ENCODE measurements around the gene PRR23E.

Gene PRR23E

GRCh38 chr3:127214975-127215374 is 22.0 kb downstream of the PRR23E start:
- Histone ChIP-seq H3K9ac (ENCODE audit: low read length) (no peak overlapping the region), H3K4me1 (ENCODE audit: control insufficient read depth, low read depth, low read length) (no peaks in the 10 kb centered on the region), H3K27me3 (ENCODE audit: control insufficient read depth, insufficient read depth, low read length) (no peaks in the 10 kb centered on the region)

GRCh38 chr3:127215714-127216414 is 22.9 kb downstream of the PRR23E start:
- no peaks in the 10 kb centered on the region for H3K36me3 ChIP-seq (ENCODE audit: control insufficient read depth, low read depth, low read length)
- no peak overlapping the region for H3K4me3 ChIP-seq (ENCODE audit: low read length)
- H3K4me1 ChIP-seq (ENCODE audit: control insufficient read depth, low read depth, low read length): no peaks in the 10 kb centered on the region
- no peaks in the 10 kb centered on the region for H3K27me3 ChIP-seq (ENCODE audit: control insufficient read depth, insufficient read depth, low read length)
- no peak overlapping the region for H3K27ac ChIP-seq (ENCODE audit: low read length)
- H3K9me3 ChIP-seq (ENCODE audit: control insufficient read depth, low read depth, low read length): no peaks in the 10 kb centered on the region
- H3K9ac ChIP-seq (ENCODE audit: low read length): no peak overlapping the region

More at GRCh38 chr3:127214975-127215374, 22.0 kb downstream of the PRR23E start:
- no peak overlapping the region for H3K4me3 ChIP-seq (ENCODE audit: low read length)
- H3K36me3 ChIP-seq (ENCODE audit: control insufficient read depth, low read depth, low read length): no peaks in the 10 kb centered on the region
- H3K27ac ChIP-seq (ENCODE audit: low read length): no peak overlapping the region
- no peaks in the 10 kb centered on the region for H3K9me3 ChIP-seq (ENCODE audit: control insufficient read depth, low read depth, low read length)

- Histone ChIP-seq H3K9me3 (ENCODE audit: control insufficient read depth, low read depth, low read length) (no peaks in the 10 kb centered on the region), H3K4me1 (ENCODE audit: control insufficient read depth, low read depth, low read length) (no peaks in the 10 kb centered on the region), H3K4me3 (ENCODE audit: low read length) (no peak overlapping the region), H3K27ac (ENCODE audit: low read length) (no peak overlapping the region), H3K36me3 (ENCODE audit: control insufficient read depth, low read depth, low read length) (no peaks in the 10 kb centered on the region), H3K27me3 (ENCODE audit: control insufficient read depth, insufficient read depth, low read length) (no peaks in the 10 kb centered on the region), H3K9ac (ENCODE audit: low read length) (no peak overlapping the region)
Measured at GRCh38 chr3:127216415-127217261, 23.7 kb downstream of the PRR23E start.

- no peaks in the 10 kb centered on the region for H3K4me1 ChIP-seq (ENCODE audit: control insufficient read depth, low read depth, low read length)
Measured at GRCh38 chr3:127217596-127218453, 24.9 kb downstream of the PRR23E start.

GRCh38 chr3:127218454-127218922 is 25.6 kb downstream of the PRR23E start:
- Histone ChIP-seq H3K4me3 (ENCODE audit: low read length) (no peak overlapping the region), H3K36me3 (ENCODE audit: control insufficient read depth, low read depth, low read length) (no peaks in the 10 kb centered on the region), H3K9ac (ENCODE audit: low read length) (no peak overlapping the region), H3K4me1 (ENCODE audit: control insufficient read depth, low read depth, low read length) (no peaks in the 10 kb centered on the region), H3K27me3 (ENCODE audit: control insufficient read depth, insufficient read depth, low read length) (no peaks in the 10 kb centered on the region), H3K9me3 (ENCODE audit: control insufficient read depth, low read depth, low read length) (no peaks in the 10 kb centered on the region), H3K27ac (ENCODE audit: low read length) (no peak overlapping the region)

More at GRCh38 chr3:127217596-127218453, 24.9 kb downstream of the PRR23E start:
- Histone ChIP-seq H3K27me3 (ENCODE audit: control insufficient read depth, insufficient read depth, low read length) (no peaks in the 10 kb centered on the region), H3K36me3 (ENCODE audit: control insufficient read depth, low read depth, low read length) (no peaks in the 10 kb centered on the region), H3K27ac (ENCODE audit: low read length) (no peak overlapping the region), H3K4me3 (ENCODE audit: low read length) (no peak overlapping the region), H3K9me3 (ENCODE audit: control insufficient read depth, low read depth, low read length) (no peaks in the 10 kb centered on the region), H3K9ac (ENCODE audit: low read length) (no peak overlapping the region)

- Histone ChIP-seq H3K9me3 (ENCODE audit: control insufficient read depth, low read depth, low read length) (no peaks in the 10 kb centered on the region), H3K27ac (ENCODE audit: low read length) (no peak overlapping the region), H3K4me3 (ENCODE audit: low read length) (no peak overlapping the region), H3K36me3 (ENCODE audit: control insufficient read depth, low read depth, low read length) (no peaks in the 10 kb centered on the region), H3K27me3 (ENCODE audit: control insufficient read depth, insufficient read depth, low read length) (no peaks in the 10 kb centered on the region), H3K9ac (ENCODE audit: low read length) (no peak overlapping the region), H3K4me1 (ENCODE audit: control insufficient read depth, low read depth, low read length) (no peaks in the 10 kb centered on the region)
Measured at GRCh38 chr3:127220497-127220896, 27.6 kb downstream of the PRR23E start.

GRCh38 chr3:127221037-127221436 is 28.1 kb downstream of the PRR23E start:
- H3K4me1 ChIP-seq (ENCODE audit: control insufficient read depth, low read depth, low read length): no peaks in the 10 kb centered on the region
- H3K4me3 ChIP-seq (ENCODE audit: low read length): no peak overlapping the region

GRCh38 chr3:127221446-127222035 is 28.6 kb downstream of the PRR23E start:
- Histone ChIP-seq H3K9ac (ENCODE audit: low read length) (no peak overlapping the region), H3K4me3 (ENCODE audit: low read length) (no peak overlapping the region), H3K36me3 (ENCODE audit: control insufficient read depth, low read depth, low read length) (no peaks in the 10 kb centered on the region), H3K27me3 (ENCODE audit: control insufficient read depth, insufficient read depth, low read length) (no peaks in the 10 kb centered on the region), H3K27ac (ENCODE audit: low read length) (no peak overlapping the region), H3K4me1 (ENCODE audit: control insufficient read depth, low read depth, low read length) (no peaks in the 10 kb centered on the region), H3K9me3 (ENCODE audit: control insufficient read depth, low read depth, low read length) (no peaks in the 10 kb centered on the region)

More at GRCh38 chr3:127221037-127221436, 28.1 kb downstream of the PRR23E start:
- Histone ChIP-seq H3K27me3 (ENCODE audit: control insufficient read depth, insufficient read depth, low read length) (no peaks in the 10 kb centered on the region), H3K9me3 (ENCODE audit: control insufficient read depth, low read depth, low read length) (no peaks in the 10 kb centered on the region), H3K27ac (ENCODE audit: low read length) (no peak overlapping the region), H3K9ac (ENCODE audit: low read length) (no peak overlapping the region), H3K36me3 (ENCODE audit: control insufficient read depth, low read depth, low read length) (no peaks in the 10 kb centered on the region)

GRCh38 chr3:127222163-127222562 is 29.2 kb downstream of the PRR23E start:
- H3K9me3 ChIP-seq (ENCODE audit: control insufficient read depth, low read depth, low read length): no peaks in the 10 kb centered on the region
- H3K27ac ChIP-seq (ENCODE audit: low read length): no peak overlapping the region
- H3K4me1 ChIP-seq (ENCODE audit: control insufficient read depth, low read depth, low read length): no peaks in the 10 kb centered on the region
- H3K36me3 ChIP-seq (ENCODE audit: control insufficient read depth, low read depth, low read length): no peaks in the 10 kb centered on the region
- H3K4me3 ChIP-seq (ENCODE audit: low read length): no peak overlapping the region
- no peaks in the 10 kb centered on the region for H3K27me3 ChIP-seq (ENCODE audit: control insufficient read depth, insufficient read depth, low read length)
- no peak overlapping the region for H3K9ac ChIP-seq (ENCODE audit: low read length)

- no peak overlapping the region for H3K4me3 ChIP-seq (ENCODE audit: low read length)
- H3K9me3 ChIP-seq (ENCODE audit: control insufficient read depth, low read depth, low read length): no peaks in the 10 kb centered on the region
- no peaks in the 10 kb centered on the region for H3K36me3 ChIP-seq (ENCODE audit: control insufficient read depth, low read depth, low read length)
- no peak overlapping the region for H3K27ac ChIP-seq (ENCODE audit: low read length)
- H3K4me1 ChIP-seq (ENCODE audit: control insufficient read depth, low read depth, low read length): no peaks in the 10 kb centered on the region
- H3K9ac ChIP-seq (ENCODE audit: low read length): no peak overlapping the region
- H3K27me3 ChIP-seq (ENCODE audit: control insufficient read depth, insufficient read depth, low read length): no peaks in the 10 kb centered on the region
Measured at GRCh38 chr3:127222664-127223063, 29.7 kb downstream of the PRR23E start.

GRCh38 chr3:127224118-127224517 is 31.2 kb downstream of the PRR23E start:
- Histone ChIP-seq H3K36me3 (ENCODE audit: control insufficient read depth, low read depth, low read length) (no peaks in the 10 kb centered on the region), H3K27me3 (ENCODE audit: control insufficient read depth, insufficient read depth, low read length) (no peaks in the 10 kb centered on the region), H3K9me3 (ENCODE audit: control insufficient read depth, low read depth, low read length) (no peaks in the 10 kb centered on the region), H3K9ac (ENCODE audit: low read length) (no peak overlapping the region), H3K4me3 (ENCODE audit: low read length) (no peak overlapping the region), H3K4me1 (ENCODE audit: control insufficient read depth, low read depth, low read length) (no peaks in the 10 kb centered on the region), H3K27ac (ENCODE audit: low read length) (no peak overlapping the region)
